Testis (tissue), 2 donors: ENCODE data around the gene ZNF516.

Experiments used
- POLR2A ChIP-seq: fragments of 450-650 bp; IDR thresholded peaks from one replicate; pipeline ENCODE4 v1.6.1; 2017; ENCODE audit warnings: antibody characterized with exemption, mild to moderate bottlenecking, moderate library complexity
- TF ChIP-seq, protein P1 (sequence below), 3 experiments: fragments of 450-650 bp in 2 of 3; fragments of 200-600 bp in 1 of 3; sonication (generic) in 1 of 3; IDR thresholded peaks; one replicate each; pipeline ENCODE4 v1.5.1; 2016 to 2019; ENCODE audit warnings: antibody characterized with exemption in 3 of 3, mild to moderate bottlenecking in 2 of 3, moderate library complexity in 1 of 3

DNA sequence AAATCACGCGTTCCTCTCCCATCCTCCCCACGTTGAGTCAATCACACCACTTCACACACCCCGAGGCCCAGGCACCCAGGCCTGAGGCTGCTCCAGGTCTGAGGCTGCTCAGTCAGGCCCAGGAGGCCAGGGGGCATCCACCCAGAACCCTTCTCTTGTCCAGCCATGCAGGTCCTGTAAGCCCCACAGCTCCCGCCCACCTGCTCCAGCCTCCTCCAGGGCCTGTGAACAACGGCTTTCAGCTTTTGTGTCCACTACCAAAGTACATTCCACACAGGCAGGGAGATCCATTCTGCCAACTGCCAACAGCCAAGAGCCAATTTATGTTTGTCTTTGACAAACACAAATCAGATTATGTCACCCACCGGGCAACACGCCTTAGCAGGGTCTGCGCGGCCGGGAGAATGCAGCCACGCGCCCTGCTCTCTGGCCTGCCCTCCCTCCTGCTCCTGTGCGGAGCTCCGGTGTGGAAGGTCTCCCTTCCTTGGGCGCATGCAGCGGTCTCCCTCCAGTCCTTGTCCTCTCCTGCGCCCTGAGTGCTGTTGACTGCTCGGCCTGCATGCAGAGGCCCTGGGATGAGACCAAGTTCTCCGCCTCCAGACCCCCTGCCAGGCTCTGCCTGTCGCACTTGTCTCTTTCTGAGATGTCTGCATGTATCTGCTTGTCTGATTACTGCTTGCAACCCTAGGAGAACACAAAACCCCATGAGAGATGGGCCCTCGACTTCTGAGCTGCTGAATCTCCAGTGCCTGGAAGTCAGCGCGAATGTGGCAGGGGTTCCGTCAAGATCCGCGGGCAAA is 146.6 kb downstream of the ZNF516 start:
- TF ChIP-seq, protein P1, sequence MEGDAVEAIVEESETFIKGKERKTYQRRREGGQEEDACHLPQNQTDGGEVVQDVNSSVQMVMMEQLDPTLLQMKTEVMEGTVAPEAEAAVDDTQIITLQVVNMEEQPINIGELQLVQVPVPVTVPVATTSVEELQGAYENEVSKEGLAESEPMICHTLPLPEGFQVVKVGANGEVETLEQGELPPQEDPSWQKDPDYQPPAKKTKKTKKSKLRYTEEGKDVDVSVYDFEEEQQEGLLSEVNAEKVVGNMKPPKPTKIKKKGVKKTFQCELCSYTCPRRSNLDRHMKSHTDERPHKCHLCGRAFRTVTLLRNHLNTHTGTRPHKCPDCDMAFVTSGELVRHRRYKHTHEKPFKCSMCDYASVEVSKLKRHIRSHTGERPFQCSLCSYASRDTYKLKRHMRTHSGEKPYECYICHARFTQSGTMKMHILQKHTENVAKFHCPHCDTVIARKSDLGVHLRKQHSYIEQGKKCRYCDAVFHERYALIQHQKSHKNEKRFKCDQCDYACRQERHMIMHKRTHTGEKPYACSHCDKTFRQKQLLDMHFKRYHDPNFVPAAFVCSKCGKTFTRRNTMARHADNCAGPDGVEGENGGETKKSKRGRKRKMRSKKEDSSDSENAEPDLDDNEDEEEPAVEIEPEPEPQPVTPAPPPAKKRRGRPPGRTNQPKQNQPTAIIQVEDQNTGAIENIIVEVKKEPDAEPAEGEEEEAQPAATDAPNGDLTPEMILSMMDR (IDR thresholded peaks at IDR 0.05), result no peak
- no peak for TF ChIP-seq POLR2A
